Mesenchymal stem cell (in vitro differentiated cells and primary cell): ENCODE measurements around the gene PPP2R5D.

Experiments used
- DNase-seq: peaks from one replicate; pipeline ENCODE4 v3.0.0-alpha.2; 2013
- H2AFZ ChIP-seq: one replicate; pipeline ENCODE4 v1.6.1; 2013; ENCODE audit warnings: low read depth, mild to moderate bottlenecking, control low read depth, inconsistent platforms, low read length, moderate library complexity
- H2AK5ac ChIP-seq: 2 replicates; pipeline ENCODE4 v1.6.1; 2013; ENCODE audit warnings: low read length, moderate library complexity, mild to moderate bottlenecking, inconsistent platforms; ENCODE audit not compliant: severe bottlenecking
- H2BK120ac ChIP-seq: one replicate; pipeline ENCODE4 v1.6.1; 2013; ENCODE audit warnings: low read depth, mild to moderate bottlenecking, inconsistent platforms, low read length, moderate library complexity
- H2BK12ac ChIP-seq, 2 experiments: one replicate each; pipeline ENCODE4 v1.6.1; 2013; ENCODE audit warnings: inconsistent platforms in 2 of 2, low read length in 2 of 2, mild to moderate bottlenecking in 2 of 2, moderate library complexity in 2 of 2, control low read depth in 1 of 2
- H2BK15ac ChIP-seq: one replicate; pipeline ENCODE4 v1.6.1; 2013; ENCODE audit warnings: mild to moderate bottlenecking, low read depth, inconsistent platforms; ENCODE audit not compliant: poor library complexity, severe bottlenecking
- H2BK5ac ChIP-seq: 2 replicates; pipeline ENCODE4 v1.6.1; 2013; ENCODE audit warnings: low read depth, mild to moderate bottlenecking, low read length, control low read depth, inconsistent platforms; ENCODE audit not compliant: poor library complexity, severe bottlenecking
- H3K14ac ChIP-seq, 2 experiments: one replicate each; pipeline ENCODE4 v1.6.1; 2013; ENCODE audit warnings: inconsistent platforms in 2 of 2, low read length in 2 of 2, control low read depth in 1 of 2, mild to moderate bottlenecking in 1 of 2, moderate library complexity in 1 of 2
- H3K18ac ChIP-seq, 2 experiments: one replicate each; pipeline ENCODE4 v1.6.1; 2013; ENCODE audit warnings: inconsistent platforms in 2 of 2, low read length in 2 of 2, control low read depth in 1 of 2, low read depth in 1 of 2, mild to moderate bottlenecking in 1 of 2
- H3K23ac ChIP-seq, 2 experiments: one replicate each; pipeline ENCODE4 v1.6.1; 2013; ENCODE audit warnings: inconsistent platforms in 2 of 2, low read length in 2 of 2, mild to moderate bottlenecking in 2 of 2, moderate library complexity in 2 of 2, control low read depth in 1 of 2
- H3K27ac ChIP-seq: 2 replicates; pipeline ENCODE4 v1.5.1; 2013; ENCODE audit warnings: mild to moderate bottlenecking, moderate library complexity, low read length, control low read depth, inconsistent platforms; ENCODE audit not compliant: poor library complexity, severe bottlenecking
- H3K27me3 ChIP-seq, 2 experiments: 2 replicates each; pipeline versions ENCODE4 v1.6.1 to v1.7.0; 2013; ENCODE audit warnings: low read length in 2 of 2, mild to moderate bottlenecking in 2 of 2, moderate library complexity in 2 of 2, control low read depth in 1 of 2, inconsistent platforms in 1 of 2; ENCODE audit not compliant: control insufficient read depth in 1 of 2, insufficient read depth in 1 of 2
- H3K36me3 ChIP-seq, 2 experiments: 2 replicates each; pipeline versions ENCODE4 v1.6.1 to v1.7.0; 2013; ENCODE audit warnings: low read length in 2 of 2, control low read depth in 1 of 2, inconsistent platforms in 1 of 2, low read depth in 1 of 2, mild to moderate bottlenecking in 1 of 2; ENCODE audit not compliant: insufficient read depth in 2 of 2, control insufficient read depth in 1 of 2
- H3K4ac ChIP-seq, 2 experiments: one replicate each; pipeline ENCODE4 v1.6.1; 2013; ENCODE audit warnings: inconsistent platforms in 2 of 2, low read length in 2 of 2, mild to moderate bottlenecking in 2 of 2, moderate library complexity in 2 of 2, control low read depth in 1 of 2, low read depth in 1 of 2
- H3K4me1 ChIP-seq: 2 replicates; pipeline ENCODE4 v1.6.1; 2013; ENCODE audit warnings: low read depth, low read length, control low read depth; ENCODE audit not compliant: control insufficient read depth, insufficient read depth
- H3K4me2 ChIP-seq: 2 replicates; pipeline ENCODE4 v1.6.1; 2013; ENCODE audit warnings: low read length, mild to moderate bottlenecking, inconsistent platforms; ENCODE audit not compliant: poor library complexity, severe bottlenecking
- H3K4me3 ChIP-seq, 2 experiments: 2 replicates each; pipeline versions ENCODE4 v1.5.1 to v1.7.0; 2013; ENCODE audit warnings: low read length in 2 of 2, mild to moderate bottlenecking in 2 of 2, control low read depth in 1 of 2, low read depth in 1 of 2; ENCODE audit not compliant: insufficient read depth in 1 of 2
- H3K79me1 ChIP-seq: replicated peaks from 2 replicates; pipeline ENCODE4 v1.6.1; 2013; ENCODE audit warnings: mild to moderate bottlenecking, control low read depth, low read length, inconsistent platforms; ENCODE audit not compliant: poor library complexity, severe bottlenecking
- H3K9ac ChIP-seq: 2 replicates; pipeline ENCODE4 v1.7.0; 2013; ENCODE audit warnings: mild to moderate bottlenecking, low read length, moderate library complexity
- H3K9me3 ChIP-seq: 2 replicates; pipeline ENCODE4 v1.7.0; 2013; ENCODE audit warnings: mild to moderate bottlenecking, low read length; ENCODE audit not compliant: control insufficient read depth
- H4K8ac ChIP-seq: one replicate; pipeline ENCODE4 v1.6.1; 2013; ENCODE audit warnings: inconsistent platforms, mild to moderate bottlenecking, low read length, moderate library complexity
- H4K91ac ChIP-seq: one replicate; pipeline ENCODE4 v1.6.1; 2013; ENCODE audit warnings: mild to moderate bottlenecking, low read length, inconsistent platforms
- WGBS: methylation state at CpG from one replicate; pipeline ENCODE4 v1.1.7; 2013; ENCODE audit warnings: mixed read lengths; 5-methylcytosine and 5-hydroxymethylcytosine counted together

Gene PPP2R5D

GRCh38 chr6:43054206-43054943 lies 70.0 kb downstream of the PPP2R5D start:
- H3K23ac ChIP-seq, result no peak overlapping the region
- no peaks in the 10 kb centered on the region for H3K9me3 ChIP-seq
- H2BK5ac ChIP-seq, result no peak overlapping the region
- peak overlapping the region; percentile 94 for H4K91ac ChIP-seq
- no peak for DNase-seq
- H3K36me3 ChIP-seq, result peaks cover 45 to 60% of the 10 kb centered on the region in 2 experiments
- no peak overlapping the region for H2BK12ac ChIP-seq
- WGBS, result 94% methylated on average over 17 of the region's 17 CpGs
- peak overlapping the region; percentile 13 for H2AK5ac ChIP-seq
- H3K4me3 ChIP-seq, result peak overlapping the region in 1 of 2 experiments; percentile 93
- H3K14ac ChIP-seq, result no peak overlapping the region
- peaks cover 25% of the 10 kb centered on the region for H3K79me1 ChIP-seq
- peak overlapping the region; percentile 2 for H2BK120ac ChIP-seq
- peak overlapping the region; percentile 97 for H4K8ac ChIP-seq
- peak overlapping the region; percentile 51 for H3K27ac ChIP-seq
- no peaks in the 10 kb centered on the region for H3K27me3 ChIP-seq
- peak overlapping the region; percentile 99 for H3K9ac ChIP-seq
- peaks cover 29% of the 10 kb centered on the region for H3K4me1 ChIP-seq
- H2AFZ ChIP-seq, result no peak overlapping the region
- H3K18ac ChIP-seq, result no peak overlapping the region
- H3K4me2 ChIP-seq, result no peak overlapping the region
- peak overlapping the region in 1 of 2 experiments; percentile 2 for H3K4ac ChIP-seq
- no peak overlapping the region for H2BK15ac ChIP-seq

- peaks cover 24% of the 10 kb centered on the region for H3K4me1 ChIP-seq
- no peak overlapping the region for H3K18ac ChIP-seq
- no peak overlapping the region for H4K91ac ChIP-seq
- H2BK15ac ChIP-seq, result no peak overlapping the region
- no peak overlapping the region for H3K23ac ChIP-seq
- no peak overlapping the region for H3K27ac ChIP-seq
- H3K4me3 ChIP-seq, result no peak overlapping the region
- no peak overlapping the region for H3K4me2 ChIP-seq
- H2AK5ac ChIP-seq, result no peak overlapping the region
- no peaks in the 10 kb centered on the region for H3K9me3 ChIP-seq
- no peak overlapping the region for H2BK12ac ChIP-seq
- DNase-seq, result no peak
- H3K79me1 ChIP-seq, result peaks cover 21% of the 10 kb centered on the region
- H2AFZ ChIP-seq, result no peak overlapping the region
- no peak overlapping the region for H2BK120ac ChIP-seq
- WGBS, result 99% methylated on average over 8 of the region's 8 CpGs
- no peak overlapping the region for H4K8ac ChIP-seq
- no peak overlapping the region for H2BK5ac ChIP-seq
- H3K14ac ChIP-seq, result no peak overlapping the region
- no peaks in the 10 kb centered on the region for H3K27me3 ChIP-seq
- no peak overlapping the region for H3K4ac ChIP-seq
- H3K36me3 ChIP-seq, result peaks cover 31 to 44% of the 10 kb centered on the region in 2 experiments
- no peak overlapping the region for H3K9ac ChIP-seq
Observed at GRCh38 chr6:43055966-43056365, 71.6 kb downstream of the PPP2R5D start.

DNA sequence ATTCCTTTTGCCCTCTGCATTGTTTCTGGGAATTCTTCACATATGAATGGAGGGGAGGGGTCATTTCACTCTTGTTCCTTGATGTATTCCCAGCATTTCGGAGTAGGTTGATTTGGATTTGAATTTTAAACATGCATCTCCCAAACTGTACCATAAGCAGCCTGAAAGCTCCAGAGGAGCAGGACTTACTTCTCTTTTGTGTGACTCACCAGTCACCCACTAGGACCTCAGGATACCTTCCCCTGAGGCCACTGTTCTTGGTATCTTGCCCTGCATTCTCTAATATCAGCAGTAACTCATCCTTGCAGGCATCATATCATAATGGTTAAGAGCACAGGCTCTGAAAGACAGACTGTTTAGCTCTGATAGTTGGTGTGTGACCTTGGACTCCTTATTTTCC lies 74.2 kb downstream of the PPP2R5D start:
- peak overlapping the region; percentile 99 for H3K9ac ChIP-seq
- peak overlapping the region in 1 of 2 experiments; percentile 99 for H3K4me3 ChIP-seq
- H4K8ac ChIP-seq, result no peak overlapping the region
- H3K79me1 ChIP-seq, result peaks cover 21% of the 10 kb centered on the region
- H4K91ac ChIP-seq, result no peak overlapping the region
- no peak overlapping the region for H3K27ac ChIP-seq
- H2AFZ ChIP-seq, result no peak overlapping the region
- no peak overlapping the region for H2BK15ac ChIP-seq
- no peak for DNase-seq
- no peak overlapping the region for H3K4ac ChIP-seq
- H3K23ac ChIP-seq, result no peak overlapping the region
- H3K9me3 ChIP-seq, result no peaks in the 10 kb centered on the region
- no peak overlapping the region for H3K14ac ChIP-seq
- peaks cover 31 to 41% of the 10 kb centered on the region in 2 experiments for H3K36me3 ChIP-seq
- peak overlapping the region; percentile 75 for H3K4me2 ChIP-seq
- no peaks in the 10 kb centered on the region for H3K27me3 ChIP-seq
- H2BK12ac ChIP-seq, result no peak overlapping the region
- H2BK120ac ChIP-seq, result no peak overlapping the region
- H3K4me1 ChIP-seq, result peaks cover 11% of the 10 kb centered on the region
- no peak overlapping the region for H2AK5ac ChIP-seq
- H3K18ac ChIP-seq, result no peak overlapping the region
- 75% methylated on average over 1 of the region's 1 CpG for WGBS
- H2BK5ac ChIP-seq, result no peak overlapping the region

DNA sequence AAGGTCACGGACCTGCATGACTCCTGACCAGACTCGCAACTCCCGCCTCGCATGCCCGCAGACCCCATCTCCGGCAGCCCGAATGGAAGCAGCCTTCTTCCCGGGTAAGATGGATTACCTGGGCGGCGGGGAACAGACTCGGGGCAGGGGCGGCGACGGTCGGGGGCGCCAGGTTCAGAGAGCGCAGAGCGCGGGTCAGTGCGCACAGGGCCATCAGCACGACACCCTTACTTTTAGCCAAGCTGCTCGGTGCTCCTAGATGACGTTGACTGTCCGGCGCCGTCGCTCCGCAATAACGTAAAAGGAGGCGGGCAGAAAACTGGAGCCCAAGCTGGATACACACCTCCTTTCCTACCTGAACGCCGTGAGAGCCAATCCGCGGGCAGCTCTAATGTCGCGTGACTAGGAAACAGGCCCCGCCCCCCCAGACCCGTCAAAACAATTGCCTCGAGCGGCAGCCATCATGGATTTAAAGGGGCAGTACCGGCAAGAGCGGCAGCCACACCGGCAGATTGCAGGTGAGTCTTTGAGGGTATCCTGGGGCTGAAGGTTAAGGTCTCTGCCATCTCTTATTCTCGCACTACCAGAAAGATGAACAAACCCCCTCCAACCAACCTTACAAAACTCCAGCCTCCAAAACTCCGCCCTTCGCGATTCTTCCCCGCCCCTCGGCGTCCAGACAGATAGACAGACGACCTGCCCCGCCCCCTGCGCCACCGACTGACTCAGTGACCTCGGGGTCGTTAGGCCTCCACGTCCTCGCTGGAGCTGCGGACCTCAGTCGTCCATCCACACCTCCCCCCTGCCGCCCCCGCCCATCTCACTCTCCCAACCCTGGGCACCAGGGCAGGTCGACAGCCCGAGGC lies 75.0 kb downstream of the PPP2R5D start, which contains the start of the genes KLC4 and MRPL2:
TSS of gene KLC4 (plus strand) at position 464 of the 866 bp plus-strand sequence. CDS start 1,705 bp downstream, outside the sequence.
TSS of gene MRPL2 (minus strand) at position 267 of the 866 bp plus-strand sequence. CDS start at position 214, 53 bp downstream.
- peak within 1 kb of the TSS; percentile 99 for H3K9ac ChIP-seq
- peak within 1 kb of the TSS; percentile 95 for H2AFZ ChIP-seq
- H2BK5ac ChIP-seq, result peak within 1 kb of the TSS; percentile 40
- H3K4ac ChIP-seq, result peak within 1 kb of the TSS; percentile 73 to 89
- H3K79me1 ChIP-seq, result peaks cover 21% of the 10 kb centered on the region
- H2BK15ac ChIP-seq, result peak within 1 kb of the TSS; percentile 70
- H2AK5ac ChIP-seq, result peak within 1 kb of the TSS; percentile 59
- peak within 1 kb of the TSS in 1 of 2 experiments; percentile 90 for H3K14ac ChIP-seq
- peak within 1 kb of the TSS; percentile 90 for H4K91ac ChIP-seq
- peak within 1 kb of the TSS; percentile 64 for H2BK120ac ChIP-seq
- H4K8ac ChIP-seq, result peak within 1 kb of the TSS; percentile 98
- peak within 1 kb of the TSS in 1 of 2 experiments; percentile 75 for H2BK12ac ChIP-seq
- peak within 1 kb of the TSS; percentile 66 for H3K27ac ChIP-seq
- H3K18ac ChIP-seq, result peak within 1 kb of the TSS; percentile 91 to 96
- H3K9me3 ChIP-seq, result no peaks in the 10 kb centered on the region
- H3K4me2 ChIP-seq, result peak within 1 kb of the TSS; percentile 86
- under 1% methylated on average over 59 of the region's 64 CpGs for WGBS
- H3K23ac ChIP-seq, result peak within 1 kb of the TSS in 1 of 2 experiments; percentile 26
- peak within 1 kb of the TSS; percentile 93 to 99 for H3K4me3 ChIP-seq
- peak; percentile 99 for DNase-seq
- peaks cover 11% of the 10 kb centered on the region for H3K4me1 ChIP-seq
- H3K36me3 ChIP-seq, result peaks cover 35 to 39% of the 10 kb centered on the region in 2 experiments
- no peaks in the 10 kb centered on the region for H3K27me3 ChIP-seq
